MCF 10A (cell line): ENCODE measurements around the gene FAM187B. TPM values are rescaled to one million over a fixed set of nuclear protein-coding genes. Genes with fewer than 3 reads are reported as not detected.

Source experiments
- BruUV-seq: library from RNA; stranded (reverse); fragments of 400-500 nt; replicated peaks from 2 replicates; lab custom pipeline; 2021; lab: Mats Ljungman, UMichigan
- CTCF ChIA-PET: fragments of 300-600 bp; sonication (Branson Sonifier 250); formaldehyde crosslinking; extraction: SDS; loops from one replicate; lab custom pipeline; 2021; ENCODE audit warnings: antibody characterized with exemption, inconsistent platforms; lab: Yijun Ruan, JAX
- POLR2A ChIA-PET: fragments of 300-600, 350-650 bp; sonication (Branson Sonifier 250); formaldehyde crosslinking; extraction: SDS; loops from one replicate; lab custom pipeline; 2020; ENCODE audit warnings: antibody characterized with exemption, inconsistent platforms; lab: Yijun Ruan, JAX
- DNase-seq: peaks from one replicate; pipeline ENCODE4 v3.0.0-alpha.2; 2018; ENCODE audit not compliant: unreplicated experiment
- H3K27ac Mint-ChIP-seq: one replicate; pipeline ENCODE4 v1.8.0; 2022; ENCODE audit warnings: mild to moderate bottlenecking, low read depth, mixed read lengths; ENCODE audit not compliant: unreplicated experiment
- H3K27me3 Mint-ChIP-seq: one replicate; pipeline ENCODE4 v1.8.0; 2022; ENCODE audit warnings: mixed read lengths; ENCODE audit not compliant: insufficient read depth, unreplicated experiment
- H3K36me3 Mint-ChIP-seq: one replicate; pipeline ENCODE4 v1.8.0; 2022; ENCODE audit warnings: mild to moderate bottlenecking, moderate library complexity, mixed read lengths; ENCODE audit not compliant: insufficient read depth, unreplicated experiment
- H3K4me1 Mint-ChIP-seq: one replicate; pipeline ENCODE4 v1.8.0; 2022; ENCODE audit warnings: mixed read lengths; ENCODE audit not compliant: insufficient read depth, unreplicated experiment
- H3K4me3 Mint-ChIP-seq: one replicate; pipeline ENCODE4 v1.8.0; 2022; ENCODE audit warnings: mild to moderate bottlenecking, moderate library complexity, mixed read lengths; ENCODE audit not compliant: unreplicated experiment
- H3K9me3 Mint-ChIP-seq: one replicate; pipeline ENCODE4 v1.8.0; 2022; ENCODE audit warnings: mixed read lengths; ENCODE audit not compliant: unreplicated experiment
- intact Hi-C: fragments of 100-400 bp; cut with micrococcal nuclease; formaldehyde crosslinking; loops from 2 replicates; pipeline ENCODE4 v1.14.1; 2022
- total RNA-seq: library from RNA; stranded (reverse); gene quantifications from 2 replicates; pipeline ENCODE4 v1.2.3, GENCODE V29; 2022
- TF ChIP-seq, protein P1 (sequence below): fragments of 200-600 bp; IDR thresholded peaks from one replicate; pipeline ENCODE4 v1.8.0; 2022; ENCODE audit warnings: antibody characterized with exemption, mild to moderate bottlenecking; ENCODE audit not compliant: unreplicated experiment

The FAM187B gene
- total RNA-seq, 1 experiment from 2014 or later: not detected

DNA sequence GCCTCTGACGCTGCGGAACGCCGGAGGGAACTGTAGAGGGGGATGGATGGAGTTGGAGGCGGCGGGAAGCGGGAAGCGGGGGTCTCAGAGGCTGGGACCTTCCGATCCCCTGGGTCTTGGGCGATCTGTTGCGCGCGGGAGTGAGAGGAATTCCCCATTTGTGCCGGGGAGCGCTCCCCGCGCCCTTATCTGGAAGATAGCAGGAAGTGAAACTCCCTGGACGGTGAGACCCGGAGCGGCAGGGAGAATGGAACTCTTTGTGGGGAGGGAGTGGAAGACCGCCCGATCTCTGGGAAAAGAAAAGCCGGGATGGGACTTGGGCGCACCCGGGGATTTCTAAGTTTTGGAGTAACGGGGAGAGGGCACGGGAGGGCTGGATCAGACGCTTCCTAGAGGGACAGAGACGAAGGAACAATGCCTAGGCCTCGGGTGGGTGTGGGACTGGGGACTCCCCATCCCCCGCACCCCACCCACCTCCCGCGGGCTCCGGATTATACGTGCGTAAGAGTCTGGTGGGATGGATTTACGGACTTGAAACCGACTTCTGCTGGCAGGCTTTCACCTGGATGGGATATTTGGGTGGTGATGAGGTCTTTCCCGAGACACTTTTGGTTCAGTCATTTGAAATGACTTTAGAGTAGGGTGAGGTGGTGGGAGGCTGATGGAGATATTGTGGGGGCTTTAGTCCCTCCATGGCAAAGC, 20.8 kb upstream of the FAM187B start:
- Mint-ChIP-seq H3K27me3 (no peaks in the 10 kb centered on the region), H3K4me1 (peaks cover 16% of the 10 kb centered on the region), H3K36me3 (peaks cover 35% of the 10 kb centered on the region), H3K4me3 (peak overlapping the region; percentile 92), H3K27ac (peak overlapping the region; percentile 99), H3K9me3 (no peaks in the 10 kb centered on the region)
- BruUV-seq: no TSS peak
- POLR2A ChIA-PET: interaction anchor here (0.6 kb wide), 1 partner anchor 17 kb away, joined by 3 read pairs; no protein-coding TSS in a partner anchor
- TF ChIP-seq, protein P1, sequence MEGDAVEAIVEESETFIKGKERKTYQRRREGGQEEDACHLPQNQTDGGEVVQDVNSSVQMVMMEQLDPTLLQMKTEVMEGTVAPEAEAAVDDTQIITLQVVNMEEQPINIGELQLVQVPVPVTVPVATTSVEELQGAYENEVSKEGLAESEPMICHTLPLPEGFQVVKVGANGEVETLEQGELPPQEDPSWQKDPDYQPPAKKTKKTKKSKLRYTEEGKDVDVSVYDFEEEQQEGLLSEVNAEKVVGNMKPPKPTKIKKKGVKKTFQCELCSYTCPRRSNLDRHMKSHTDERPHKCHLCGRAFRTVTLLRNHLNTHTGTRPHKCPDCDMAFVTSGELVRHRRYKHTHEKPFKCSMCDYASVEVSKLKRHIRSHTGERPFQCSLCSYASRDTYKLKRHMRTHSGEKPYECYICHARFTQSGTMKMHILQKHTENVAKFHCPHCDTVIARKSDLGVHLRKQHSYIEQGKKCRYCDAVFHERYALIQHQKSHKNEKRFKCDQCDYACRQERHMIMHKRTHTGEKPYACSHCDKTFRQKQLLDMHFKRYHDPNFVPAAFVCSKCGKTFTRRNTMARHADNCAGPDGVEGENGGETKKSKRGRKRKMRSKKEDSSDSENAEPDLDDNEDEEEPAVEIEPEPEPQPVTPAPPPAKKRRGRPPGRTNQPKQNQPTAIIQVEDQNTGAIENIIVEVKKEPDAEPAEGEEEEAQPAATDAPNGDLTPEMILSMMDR: no peak
- intact Hi-C loops: loop anchor here (10.0 kb wide), 1 partner anchor 184 kb away; no protein-coding TSS in a partner anchor
- peak; percentile 26 for DNase-seq
- CTCF ChIA-PET: no interaction called here

DNA sequence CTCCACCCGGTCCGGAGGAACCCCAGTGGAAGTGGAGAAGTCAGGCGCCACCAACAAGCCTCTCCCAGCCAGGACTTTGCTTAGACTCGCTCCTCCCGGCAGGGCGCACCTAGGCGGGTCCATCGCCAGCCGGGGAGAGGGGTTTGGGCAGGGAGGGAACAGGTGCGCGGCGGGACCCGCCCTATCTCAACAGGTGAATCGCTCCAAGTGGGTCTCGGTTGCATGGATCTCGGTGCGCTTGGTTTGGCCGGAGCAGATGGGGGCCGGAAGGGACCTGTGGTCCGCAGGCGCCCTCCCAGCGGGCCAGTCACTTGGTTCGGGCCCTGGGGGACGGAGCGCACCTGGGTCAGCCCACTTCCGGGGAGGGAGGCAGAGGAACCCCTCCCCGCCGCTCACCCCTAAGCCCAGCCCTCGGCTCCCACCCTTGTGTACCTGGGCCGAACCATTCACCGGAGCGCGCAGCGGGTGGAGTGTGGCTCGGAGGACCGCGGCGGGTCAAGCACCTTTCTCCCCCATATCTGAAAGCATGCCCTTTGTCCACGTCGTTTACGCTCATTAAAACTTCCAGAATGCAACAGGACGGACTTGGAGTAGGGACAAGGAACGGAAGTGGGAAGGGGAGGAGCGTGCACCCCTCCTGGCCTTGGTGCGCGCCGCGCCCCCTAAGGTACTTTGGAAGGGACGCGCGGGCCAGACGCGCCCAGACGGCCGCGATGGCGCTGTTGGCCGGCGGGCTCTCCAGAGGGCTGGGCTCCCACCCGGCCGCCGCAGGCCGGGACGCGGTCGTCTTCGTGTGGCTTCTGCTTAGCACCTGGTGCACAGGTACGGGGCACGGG, 20.0 kb upstream of the FAM187B start, which contains the start of gene LSR:
Gene LSR (plus strand): TSS at position 693 of the 836 bp plus-strand sequence. CDS start 21 bp downstream, at position 714.
- CTCF ChIA-PET: no interaction called here
- H3K36me3 Mint-ChIP-seq: peaks cover 31% of the 10 kb centered on the region
- intact Hi-C loops: loop anchor here (1.0 to 10.0 kb wide), 2 partner anchors 94 to 184 kb away; partner anchors contain the start of gene FXYD5
- TF ChIP-seq, protein P1: no peak
- no peaks in the 10 kb centered on the region for H3K27me3 Mint-ChIP-seq
- peak; percentile 92 for DNase-seq
- H3K9me3 Mint-ChIP-seq: peaks cover 6% of the 10 kb centered on the region
- H3K4me1 Mint-ChIP-seq: peaks cover 16% of the 10 kb centered on the region
- no TSS peak for BruUV-seq
- peak within 1 kb of the TSS; percentile 99 for H3K27ac Mint-ChIP-seq
- peak within 1 kb of the TSS; percentile 92 for H3K4me3 Mint-ChIP-seq
- POLR2A ChIA-PET: interaction anchor here (1.1 to 1.7 kb wide), 2 partner anchors 22 to 129 kb away, joined by 3 to 4 read pairs; no protein-coding TSS in a partner anchor

DNA sequence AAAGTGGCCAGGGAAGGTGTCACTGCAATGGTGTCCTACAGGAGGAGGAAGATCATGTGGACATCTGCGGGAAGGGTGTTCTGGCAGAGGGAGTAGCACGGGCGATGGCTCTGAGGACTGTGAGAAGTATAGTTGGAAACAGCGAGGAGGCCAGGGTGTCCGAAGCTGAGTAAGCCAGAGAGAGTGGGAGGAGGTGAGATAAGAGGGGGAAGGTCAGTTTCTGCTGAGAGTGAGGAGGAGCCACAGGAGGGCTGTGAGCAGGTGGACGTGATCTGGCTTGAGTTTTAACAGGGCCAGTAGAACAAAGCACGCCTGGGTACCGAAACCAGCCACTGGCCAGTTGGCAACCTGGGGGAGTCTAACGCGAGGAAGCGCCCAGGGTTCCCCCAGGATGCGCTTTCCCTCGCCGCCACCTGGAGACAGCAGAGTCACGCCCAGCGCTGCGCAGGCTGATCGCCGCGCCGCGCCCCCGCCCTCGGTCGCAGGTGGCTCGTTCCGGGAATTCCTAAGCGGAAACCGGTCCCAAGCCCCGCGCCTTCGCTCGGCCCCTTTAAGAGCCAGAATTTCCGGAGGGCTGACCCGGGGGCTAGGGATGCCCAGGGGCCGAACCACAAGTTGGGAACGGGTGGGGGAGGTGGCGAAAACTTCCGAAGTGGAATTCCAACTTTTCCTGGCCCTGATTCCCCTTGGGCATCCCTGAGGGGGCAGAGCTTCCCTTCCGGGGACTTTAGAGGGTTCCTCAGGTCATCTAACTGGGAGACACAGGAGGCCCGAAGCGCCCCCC, 19.2 kb upstream of the FAM187B start:
- Mint-ChIP-seq H3K36me3 (peaks cover 25% of the 10 kb centered on the region), H3K4me1 (peaks cover 16% of the 10 kb centered on the region), H3K27me3 (no peaks in the 10 kb centered on the region), H3K9me3 (peaks cover 8% of the 10 kb centered on the region), H3K27ac (peak overlapping the region; percentile 99), H3K4me3 (peak overlapping the region; percentile 92)
- intact Hi-C loops: loop anchor here (1.0 to 10.0 kb wide), 2 partner anchors 93 to 183 kb away; partner anchors contain the start of gene FXYD5
- ChIA-PET CTCF (interaction anchor here (0.5 to 0.6 kb wide), 2 partner anchors 113 to 390 kb away, joined by 3 read pairs; partner anchors contain the start of gene LGI4), POLR2A (interaction anchor here (0.6 to 1.7 kb wide), 6 partner anchors 8 to 365 kb away, joined by 3 to 4 read pairs (median 3); no protein-coding TSS in a partner anchor)
- TF ChIP-seq, protein P1: peak; percentile 51
- TSS peak; percentile 62 for BruUV-seq
- peak; percentile 90 for DNase-seq
